OCI-LY3 (cell line): Measurements from ENCODE around the gene IL1RAPL1.
A peak's percentile ranks its signal among the peaks of the same experiment; 100 is the strongest.

Source experiments
- H2AFZ ChIP-seq: fragments of 200-600, 300-600 bp; shearing (Covaris generic); 2 replicates; pipeline ENCODE4 v1.6.0; 2014; ENCODE audit warnings: antibody characterized with exemption, low read depth, low read length
- H3K27ac ChIP-seq: fragments of 200-600, 300-600 bp; sonication (generic); 2 replicates; pipeline ENCODE4 v1.5.1; 2014; ENCODE audit warnings: mild to moderate bottlenecking, low read length, moderate library complexity, mixed read lengths
- H3K27me3 ChIP-seq: fragments of 200-600, 300-600 bp; sonication (generic); 2 replicates; pipeline ENCODE4 v1.6.1; 2014; ENCODE audit warnings: low read depth, low read length, mixed read lengths
- H3K36me3 ChIP-seq: fragments of 200-600, 300-600 bp; sonication (generic); replicated peaks from 2 replicates; pipeline ENCODE3; 2014; ENCODE audit warnings: low read depth, low read length, mixed read lengths
- H3K4me1 ChIP-seq: fragments of 300-600, 200-600 bp; sonication (generic); 2 replicates; pipeline ENCODE4 v1.6.1; 2014; ENCODE audit warnings: low read length, mixed read lengths
- H3K4me2 ChIP-seq: fragments of 200-600, 300-600 bp; sonication (generic); 2 replicates; pipeline ENCODE4 v1.6.1; 2014; ENCODE audit warnings: low read length, mixed read lengths
- H3K4me3 ChIP-seq: fragments of 300-600, 200-600 bp; sonication (generic); 2 replicates; pipeline ENCODE4 v1.5.1; 2014; ENCODE audit warnings: antibody characterized with exemption, mild to moderate bottlenecking, low read length, moderate library complexity
- H3K79me2 ChIP-seq: fragments of 300-600, 200-600 bp; shearing (Covaris generic); 2 replicates; pipeline ENCODE4 v1.6.1; 2014; ENCODE audit warnings: mild to moderate bottlenecking, low read length, mixed read lengths
- H3K9ac ChIP-seq: fragments of 300-600, 200-600 bp; shearing (Covaris generic); 2 replicates; pipeline ENCODE4 v1.6.0; 2014; ENCODE audit warnings: mild to moderate bottlenecking, low read length, moderate library complexity
- H3K9me3 ChIP-seq: fragments of 200-600, 300-600 bp; shearing (Covaris generic); 2 replicates; pipeline ENCODE4 v1.6.1; 2014; ENCODE audit warnings: low read length, mixed read lengths; ENCODE audit not compliant: insufficient read depth
- H4K20me1 ChIP-seq: fragments of 200-600, 300-600 bp; sonication (generic); 2 replicates; pipeline ENCODE4 v1.6.1; 2016; ENCODE audit warnings: low read length, mixed read lengths; ENCODE audit not compliant: insufficient read depth
- EZH2phosphoT487 ChIP-seq: fragments of 200-600 bp; shearing (Covaris generic); IDR thresholded peaks from 2 replicates; pipeline ENCODE4 v1.6.1; 2018; ENCODE audit warnings: antibody characterized with exemption, mixed run types, low read depth
- TF ChIP-seq, protein P1 (sequence below): fragments of 200-600, 300-600 bp; sonication (generic); IDR thresholded peaks from 2 replicates; pipeline ENCODE4 v1.5.1; 2014; ENCODE audit warnings: antibody characterized with exemption, low read length, low read depth

Gene IL1RAPL1

DNA sequence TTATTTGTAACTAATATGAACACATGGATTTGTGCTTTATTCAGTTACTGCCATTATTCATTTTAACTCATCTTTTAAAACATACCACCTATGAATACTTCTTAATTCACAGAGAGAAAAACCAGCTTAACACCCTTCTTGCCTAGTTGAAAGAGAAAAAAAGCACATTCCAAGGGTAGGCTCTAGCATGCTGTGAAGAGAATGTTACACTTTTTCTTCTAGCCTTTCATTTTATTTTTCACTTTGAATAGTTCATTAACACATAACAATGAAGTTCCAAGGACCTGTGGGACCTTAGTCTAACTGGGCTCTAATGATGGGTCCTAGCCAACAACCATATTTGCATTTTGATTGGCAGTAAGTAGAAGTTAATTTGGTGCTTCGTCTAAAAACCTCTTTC is 1348.2 kb downstream of the IL1RAPL1 start:
- TF ChIP-seq, protein P1, sequence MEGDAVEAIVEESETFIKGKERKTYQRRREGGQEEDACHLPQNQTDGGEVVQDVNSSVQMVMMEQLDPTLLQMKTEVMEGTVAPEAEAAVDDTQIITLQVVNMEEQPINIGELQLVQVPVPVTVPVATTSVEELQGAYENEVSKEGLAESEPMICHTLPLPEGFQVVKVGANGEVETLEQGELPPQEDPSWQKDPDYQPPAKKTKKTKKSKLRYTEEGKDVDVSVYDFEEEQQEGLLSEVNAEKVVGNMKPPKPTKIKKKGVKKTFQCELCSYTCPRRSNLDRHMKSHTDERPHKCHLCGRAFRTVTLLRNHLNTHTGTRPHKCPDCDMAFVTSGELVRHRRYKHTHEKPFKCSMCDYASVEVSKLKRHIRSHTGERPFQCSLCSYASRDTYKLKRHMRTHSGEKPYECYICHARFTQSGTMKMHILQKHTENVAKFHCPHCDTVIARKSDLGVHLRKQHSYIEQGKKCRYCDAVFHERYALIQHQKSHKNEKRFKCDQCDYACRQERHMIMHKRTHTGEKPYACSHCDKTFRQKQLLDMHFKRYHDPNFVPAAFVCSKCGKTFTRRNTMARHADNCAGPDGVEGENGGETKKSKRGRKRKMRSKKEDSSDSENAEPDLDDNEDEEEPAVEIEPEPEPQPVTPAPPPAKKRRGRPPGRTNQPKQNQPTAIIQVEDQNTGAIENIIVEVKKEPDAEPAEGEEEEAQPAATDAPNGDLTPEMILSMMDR, result no peak
- no peak for TF ChIP-seq EZH2phosphoT487
- no peaks in the 10 kb centered on the region for H3K79me2 ChIP-seq

DNA sequence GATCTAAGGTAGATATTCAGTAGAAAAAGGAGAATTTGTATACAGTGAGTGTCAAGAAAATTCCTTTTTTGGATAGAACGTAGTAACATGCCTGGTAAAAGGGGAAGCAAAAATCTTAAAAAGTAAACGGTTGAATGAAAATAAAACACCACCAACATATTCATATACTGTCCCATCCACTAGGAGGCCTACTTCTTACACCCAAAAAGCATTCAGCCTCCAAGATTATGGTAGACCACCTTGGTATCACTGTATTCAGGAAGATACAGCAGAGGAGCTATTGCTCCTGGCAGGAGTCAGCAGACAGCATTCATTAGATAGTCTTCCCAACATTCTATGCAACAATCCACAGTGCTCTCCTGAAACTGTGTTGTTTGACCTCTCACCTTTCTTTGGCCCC is 1353.5 kb downstream of the IL1RAPL1 start:
- H3K9me3 ChIP-seq, result no peaks in the 10 kb centered on the region
- no peak overlapping the region for H2AFZ ChIP-seq
- H3K4me1 ChIP-seq, result no peaks in the 10 kb centered on the region
- no peak overlapping the region for H3K4me2 ChIP-seq
- H3K4me3 ChIP-seq, result no peak overlapping the region
- H4K20me1 ChIP-seq, result no peaks in the 10 kb centered on the region
- H3K9ac ChIP-seq, result no peak overlapping the region
- no peaks in the 10 kb centered on the region for H3K36me3 ChIP-seq
- H3K27ac ChIP-seq, result no peak overlapping the region
- no peak for TF ChIP-seq EZH2phosphoT487
- TF ChIP-seq, protein P1, result peak; percentile 27
- H3K79me2 ChIP-seq, result no peaks in the 10 kb centered on the region
- no peaks in the 10 kb centered on the region for H3K27me3 ChIP-seq

More for the DNA sequence above, 1348.2 kb downstream of the IL1RAPL1 start:
- Histone ChIP-seq H4K20me1 (no peaks in the 10 kb centered on the region), H3K9ac (no peak overlapping the region), H3K9me3 (no peaks in the 10 kb centered on the region), H3K4me2 (no peak overlapping the region), H3K4me1 (no peaks in the 10 kb centered on the region), H3K4me3 (no peak overlapping the region), H3K36me3 (no peaks in the 10 kb centered on the region), H3K27me3 (no peaks in the 10 kb centered on the region), H2AFZ (no peak overlapping the region), H3K27ac (no peak overlapping the region)

DNA sequence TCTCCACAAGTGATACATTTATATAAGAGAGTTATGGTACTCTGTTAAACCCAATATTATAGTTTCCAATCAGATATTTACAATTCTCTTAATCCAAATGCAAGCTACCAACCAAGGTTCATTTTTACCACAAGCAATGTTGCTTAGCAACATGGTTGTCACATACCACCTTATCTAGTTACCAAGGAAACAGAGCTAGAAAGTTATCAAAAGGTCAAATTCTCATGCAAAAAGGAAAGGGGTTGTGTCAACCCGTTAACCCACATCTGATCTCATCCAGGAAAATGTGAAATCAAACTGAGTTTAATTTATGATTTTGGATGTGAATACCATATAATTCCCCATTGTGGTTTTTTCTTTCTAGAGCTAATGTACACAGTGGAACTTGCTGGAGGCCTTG is 1354.0 kb downstream of the IL1RAPL1 start:
- Histone ChIP-seq H3K27me3 (no peaks in the 10 kb centered on the region), H3K4me3 (no peak overlapping the region), H3K36me3 (no peaks in the 10 kb centered on the region), H3K27ac (no peak overlapping the region), H3K4me1 (no peaks in the 10 kb centered on the region), H3K9me3 (no peaks in the 10 kb centered on the region), H3K79me2 (no peaks in the 10 kb centered on the region), H2AFZ (no peak overlapping the region), H3K4me2 (no peak overlapping the region), H3K9ac (no peak overlapping the region), H4K20me1 (no peaks in the 10 kb centered on the region)
- TF ChIP-seq, protein P1, result no peak
- no peak for TF ChIP-seq EZH2phosphoT487

DNA sequence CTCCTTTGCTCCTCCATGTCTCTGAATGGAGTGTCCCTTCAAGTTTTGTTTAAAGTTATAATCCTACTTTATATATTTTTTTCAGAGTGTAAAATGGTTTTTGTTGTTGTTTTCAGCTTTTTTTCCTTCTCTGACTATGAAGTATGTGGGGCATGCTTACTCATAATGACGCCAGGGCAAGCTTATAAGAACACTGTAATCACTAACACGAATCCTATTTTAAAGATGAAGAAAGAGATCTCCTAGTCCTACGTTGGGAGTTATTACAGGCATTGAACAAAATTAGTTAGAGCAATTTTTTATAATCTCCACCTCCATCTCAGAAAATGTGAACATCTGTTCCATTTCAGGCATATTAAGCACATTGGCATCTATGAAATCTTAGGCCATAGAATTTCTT is 1360.0 kb downstream of the IL1RAPL1 start:
- H3K27me3 ChIP-seq, result no peaks in the 10 kb centered on the region
- H3K27ac ChIP-seq, result no peak overlapping the region
- no peaks in the 10 kb centered on the region for H3K36me3 ChIP-seq
- TF ChIP-seq, protein P1, result no peak
- no peak for TF ChIP-seq EZH2phosphoT487
- no peak overlapping the region for H2AFZ ChIP-seq
- no peaks in the 10 kb centered on the region for H3K4me1 ChIP-seq
- no peak overlapping the region for H3K4me3 ChIP-seq
- no peak overlapping the region for H3K4me2 ChIP-seq
- H3K9ac ChIP-seq, result no peak overlapping the region
- no peaks in the 10 kb centered on the region for H3K79me2 ChIP-seq
- H3K9me3 ChIP-seq, result no peaks in the 10 kb centered on the region
- H4K20me1 ChIP-seq, result no peaks in the 10 kb centered on the region
